ENCODE results near the gene TRMT44.

The TRMT44 gene

DNA sequence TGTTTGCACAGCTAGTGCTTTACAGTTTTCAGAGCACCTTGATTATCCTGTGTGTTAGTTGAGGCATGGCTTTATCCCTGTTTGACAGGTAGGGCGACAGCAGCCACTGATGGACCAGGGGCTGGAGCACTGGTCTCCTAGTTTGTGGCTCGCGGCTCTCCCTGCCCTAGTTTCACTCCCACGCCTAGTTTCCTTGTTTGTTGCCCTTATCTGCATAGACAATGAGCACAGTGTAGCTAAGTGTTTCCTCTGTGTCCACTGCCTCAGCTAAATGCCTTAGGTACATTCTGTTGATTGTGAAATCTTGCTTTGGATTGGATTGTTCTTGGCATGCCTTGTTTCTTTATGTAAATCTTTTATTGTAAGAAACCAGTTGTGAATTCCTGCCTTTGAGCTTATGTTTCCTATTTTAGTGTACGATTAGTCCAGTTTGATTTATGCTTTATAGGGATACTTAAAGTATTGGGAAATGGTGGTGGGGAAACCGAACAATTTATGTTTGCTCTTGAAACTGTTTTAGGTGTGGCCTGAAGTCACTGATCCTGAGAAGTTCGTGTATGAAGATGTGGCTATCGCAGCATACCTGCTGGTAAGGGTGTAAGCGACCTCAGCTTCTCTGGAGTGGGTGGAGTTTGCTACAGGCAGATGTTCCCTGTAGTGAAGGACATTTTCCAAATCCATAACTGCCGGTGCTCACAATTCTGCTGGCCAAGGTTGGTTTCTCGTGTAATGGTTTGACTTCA, 11.0 kb downstream of the TRMT44 start (continued):
- TF ChIP-seq, protein P1, sequence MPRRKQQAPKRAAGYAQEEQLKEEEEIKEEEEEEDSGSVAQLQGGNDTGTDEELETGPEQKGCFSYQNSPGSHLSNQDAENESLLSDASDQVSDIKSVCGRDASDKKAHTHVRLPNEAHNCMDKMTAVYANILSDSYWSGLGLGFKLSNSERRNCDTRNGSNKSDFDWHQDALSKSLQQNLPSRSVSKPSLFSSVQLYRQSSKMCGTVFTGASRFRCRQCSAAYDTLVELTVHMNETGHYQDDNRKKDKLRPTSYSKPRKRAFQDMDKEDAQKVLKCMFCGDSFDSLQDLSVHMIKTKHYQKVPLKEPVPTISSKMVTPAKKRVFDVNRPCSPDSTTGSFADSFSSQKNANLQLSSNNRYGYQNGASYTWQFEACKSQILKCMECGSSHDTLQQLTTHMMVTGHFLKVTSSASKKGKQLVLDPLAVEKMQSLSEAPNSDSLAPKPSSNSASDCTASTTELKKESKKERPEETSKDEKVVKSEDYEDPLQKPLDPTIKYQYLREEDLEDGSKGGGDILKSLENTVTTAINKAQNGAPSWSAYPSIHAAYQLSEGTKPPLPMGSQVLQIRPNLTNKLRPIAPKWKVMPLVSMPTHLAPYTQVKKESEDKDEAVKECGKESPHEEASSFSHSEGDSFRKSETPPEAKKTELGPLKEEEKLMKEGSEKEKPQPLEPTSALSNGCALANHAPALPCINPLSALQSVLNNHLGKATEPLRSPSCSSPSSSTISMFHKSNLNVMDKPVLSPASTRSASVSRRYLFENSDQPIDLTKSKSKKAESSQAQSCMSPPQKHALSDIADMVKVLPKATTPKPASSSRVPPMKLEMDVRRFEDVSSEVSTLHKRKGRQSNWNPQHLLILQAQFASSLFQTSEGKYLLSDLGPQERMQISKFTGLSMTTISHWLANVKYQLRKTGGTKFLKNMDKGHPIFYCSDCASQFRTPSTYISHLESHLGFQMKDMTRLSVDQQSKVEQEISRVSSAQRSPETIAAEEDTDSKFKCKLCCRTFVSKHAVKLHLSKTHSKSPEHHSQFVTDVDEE (CRISPR knock-in tag; IDR thresholded peaks at IDR 0.05), result no peak
- TF ChIP-seq TCF4 (CRISPR knock-in tag; IDR thresholded peaks at IDR 0.05; ENCODE audit: borderline replicate concordance) (no peak), PPARA (CRISPR knock-in tag; IDR thresholded peaks at IDR 0.05; ENCODE audit: borderline replicate concordance) (no peak), ARNTL (CRISPR knock-in tag; IDR thresholded peaks at IDR 0.05; ENCODE audit: borderline replicate concordance, low read depth) (no peak)

DNA sequence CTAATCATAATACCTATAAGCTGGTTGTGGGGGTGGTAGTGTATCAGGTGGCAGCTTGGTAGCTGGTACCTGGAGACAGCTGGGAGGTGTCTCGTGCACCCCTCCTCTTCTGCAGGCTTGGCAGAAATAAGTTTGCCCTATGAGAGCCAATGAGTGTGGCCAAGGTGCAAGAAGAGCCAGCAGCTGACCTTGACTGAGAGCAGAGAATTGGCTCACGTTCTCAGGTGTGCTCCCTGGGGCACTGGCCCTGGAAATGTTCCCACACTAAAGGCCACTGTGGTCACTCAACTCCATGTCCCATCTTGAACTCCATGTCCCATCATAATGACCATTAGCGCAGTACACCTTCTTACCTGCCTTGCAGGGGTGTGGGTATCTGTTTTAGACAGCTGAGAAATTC, 13.4 kb downstream of the TRMT44 start:
- TF ChIP-seq ARNTL (CRISPR knock-in tag; IDR thresholded peaks at IDR 0.05; ENCODE audit: borderline replicate concordance, low read depth), result no peak
- no peak for TF ChIP-seq ZFP30 (CRISPR knock-in tag; IDR thresholded peaks at IDR 0.05)
- TF ChIP-seq, protein P1 (CRISPR knock-in tag; IDR thresholded peaks at IDR 0.05), result no peak
- no peak for TF ChIP-seq CSDC2 (CRISPR knock-in tag; IDR thresholded peaks at IDR 0.05)
- TF ChIP-seq, protein P2, sequence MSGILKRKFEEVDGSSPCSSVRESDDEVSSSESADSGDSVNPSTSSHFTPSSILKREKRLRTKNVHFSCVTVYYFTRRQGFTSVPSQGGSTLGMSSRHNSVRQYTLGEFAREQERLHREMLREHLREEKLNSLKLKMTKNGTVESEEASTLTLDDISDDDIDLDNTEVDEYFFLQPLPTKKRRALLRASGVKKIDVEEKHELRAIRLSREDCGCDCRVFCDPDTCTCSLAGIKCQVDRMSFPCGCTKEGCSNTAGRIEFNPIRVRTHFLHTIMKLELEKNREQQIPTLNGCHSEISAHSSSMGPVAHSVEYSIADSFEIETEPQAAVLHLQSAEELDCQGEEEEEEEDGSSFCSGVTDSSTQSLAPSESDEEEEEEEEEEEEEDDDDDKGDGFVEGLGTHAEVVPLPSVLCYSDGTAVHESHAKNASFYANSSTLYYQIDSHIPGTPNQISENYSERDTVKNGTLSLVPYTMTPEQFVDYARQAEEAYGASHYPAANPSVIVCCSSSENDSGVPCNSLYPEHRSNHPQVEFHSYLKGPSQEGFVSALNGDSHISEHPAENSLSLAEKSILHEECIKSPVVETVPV (CRISPR knock-in tag; IDR thresholded peaks at IDR 0.05), result no peak
- TF ChIP-seq, protein P3, sequence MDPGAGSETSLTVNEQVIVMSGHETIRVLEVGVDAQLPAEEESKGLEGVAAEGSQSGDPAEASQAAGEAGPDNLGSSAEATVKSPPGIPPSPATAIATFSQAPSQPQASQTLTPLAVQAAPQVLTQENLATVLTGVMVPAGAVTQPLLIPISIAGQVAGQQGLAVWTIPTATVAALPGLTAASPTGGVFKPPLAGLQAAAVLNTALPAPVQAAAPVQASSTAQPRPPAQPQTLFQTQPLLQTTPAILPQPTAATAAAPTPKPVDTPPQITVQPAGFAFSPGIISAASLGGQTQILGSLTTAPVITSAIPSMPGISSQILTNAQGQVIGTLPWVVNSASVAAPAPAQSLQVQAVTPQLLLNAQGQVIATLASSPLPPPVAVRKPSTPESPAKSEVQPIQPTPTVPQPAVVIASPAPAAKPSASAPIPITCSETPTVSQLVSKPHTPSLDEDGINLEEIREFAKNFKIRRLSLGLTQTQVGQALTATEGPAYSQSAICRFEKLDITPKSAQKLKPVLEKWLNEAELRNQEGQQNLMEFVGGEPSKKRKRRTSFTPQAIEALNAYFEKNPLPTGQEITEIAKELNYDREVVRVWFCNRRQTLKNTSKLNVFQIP (CRISPR knock-in tag; IDR thresholded peaks at IDR 0.05; ENCODE audit: borderline replicate concordance, low read depth), result no peak
- TF ChIP-seq OSR1 (CRISPR knock-in tag; IDR thresholded peaks at IDR 0.05), result no peak
- no peak for TF ChIP-seq SNAI2 (CRISPR knock-in tag; IDR thresholded peaks at IDR 0.05)
- TF ChIP-seq ZFP3 (CRISPR knock-in tag; IDR thresholded peaks at IDR 0.05), result no peak
- no peak for TF ChIP-seq ZNF70 (CRISPR knock-in tag; IDR thresholded peaks at IDR 0.05)
- no peak for TF ChIP-seq ZNF8 (CRISPR knock-in tag; IDR thresholded peaks at IDR 0.05)
- TF ChIP-seq ESRRG (CRISPR knock-in tag; IDR thresholded peaks at IDR 0.05), result no peak
- no peak for TF ChIP-seq GLIS3 (CRISPR knock-in tag; IDR thresholded peaks at IDR 0.05)
- TF ChIP-seq, protein P4, sequence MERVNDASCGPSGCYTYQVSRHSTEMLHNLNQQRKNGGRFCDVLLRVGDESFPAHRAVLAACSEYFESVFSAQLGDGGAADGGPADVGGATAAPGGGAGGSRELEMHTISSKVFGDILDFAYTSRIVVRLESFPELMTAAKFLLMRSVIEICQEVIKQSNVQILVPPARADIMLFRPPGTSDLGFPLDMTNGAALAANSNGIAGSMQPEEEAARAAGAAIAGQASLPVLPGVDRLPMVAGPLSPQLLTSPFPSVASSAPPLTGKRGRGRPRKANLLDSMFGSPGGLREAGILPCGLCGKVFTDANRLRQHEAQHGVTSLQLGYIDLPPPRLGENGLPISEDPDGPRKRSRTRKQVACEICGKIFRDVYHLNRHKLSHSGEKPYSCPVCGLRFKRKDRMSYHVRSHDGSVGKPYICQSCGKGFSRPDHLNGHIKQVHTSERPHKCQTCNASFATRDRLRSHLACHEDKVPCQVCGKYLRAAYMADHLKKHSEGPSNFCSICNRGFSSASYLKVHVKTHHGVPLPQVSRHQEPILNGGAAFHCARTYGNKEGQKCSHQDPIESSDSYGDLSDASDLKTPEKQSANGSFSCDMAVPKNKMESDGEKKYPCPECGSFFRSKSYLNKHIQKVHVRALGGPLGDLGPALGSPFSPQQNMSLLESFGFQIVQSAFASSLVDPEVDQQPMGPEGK (CRISPR knock-in tag; IDR thresholded peaks at IDR 0.05; ENCODE audit: borderline replicate concordance), result no peak
- TF ChIP-seq, protein P5, sequence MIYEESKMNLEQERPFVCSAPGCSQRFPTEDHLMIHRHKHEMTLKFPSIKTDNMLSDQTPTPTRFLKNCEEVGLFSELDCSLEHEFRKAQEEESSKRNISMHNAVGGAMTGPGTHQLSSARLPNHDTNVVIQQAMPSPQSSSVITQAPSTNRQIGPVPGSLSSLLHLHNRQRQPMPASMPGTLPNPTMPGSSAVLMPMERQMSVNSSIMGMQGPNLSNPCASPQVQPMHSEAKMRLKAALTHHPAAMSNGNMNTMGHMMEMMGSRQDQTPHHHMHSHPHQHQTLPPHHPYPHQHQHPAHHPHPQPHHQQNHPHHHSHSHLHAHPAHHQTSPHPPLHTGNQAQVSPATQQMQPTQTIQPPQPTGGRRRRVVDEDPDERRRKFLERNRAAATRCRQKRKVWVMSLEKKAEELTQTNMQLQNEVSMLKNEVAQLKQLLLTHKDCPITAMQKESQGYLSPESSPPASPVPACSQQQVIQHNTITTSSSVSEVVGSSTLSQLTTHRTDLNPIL (CRISPR knock-in tag; IDR thresholded peaks at IDR 0.05; ENCODE audit: low read depth), result no peak
- TF ChIP-seq ZC3H10 (CRISPR knock-in tag; IDR thresholded peaks at IDR 0.05), result no peak
- no peak for TF ChIP-seq TOX (CRISPR knock-in tag; IDR thresholded peaks at IDR 0.05; ENCODE audit: borderline replicate concordance)
- no peak for TF ChIP-seq ISL1 (CRISPR knock-in tag; IDR thresholded peaks at IDR 0.05)
- ATAC-seq, result no peak
